GM19351 (cell line): ENCODE data around the gene HBZ.
"Not testable (repeated sequence)": the region's sequence is repeated elsewhere in the genome, so short reads cannot be mapped to it uniquely, and the experiment has no call there.

Experiments
- ATAC-seq: cut with Tn5 transposase; IDR thresholded peaks from one replicate; pipeline ENCODE4 v1.9.1; 2021; ENCODE audit warnings: mild to moderate bottlenecking, moderate library complexity; ENCODE audit not compliant: unreplicated experiment

The HBZ gene

DNA sequence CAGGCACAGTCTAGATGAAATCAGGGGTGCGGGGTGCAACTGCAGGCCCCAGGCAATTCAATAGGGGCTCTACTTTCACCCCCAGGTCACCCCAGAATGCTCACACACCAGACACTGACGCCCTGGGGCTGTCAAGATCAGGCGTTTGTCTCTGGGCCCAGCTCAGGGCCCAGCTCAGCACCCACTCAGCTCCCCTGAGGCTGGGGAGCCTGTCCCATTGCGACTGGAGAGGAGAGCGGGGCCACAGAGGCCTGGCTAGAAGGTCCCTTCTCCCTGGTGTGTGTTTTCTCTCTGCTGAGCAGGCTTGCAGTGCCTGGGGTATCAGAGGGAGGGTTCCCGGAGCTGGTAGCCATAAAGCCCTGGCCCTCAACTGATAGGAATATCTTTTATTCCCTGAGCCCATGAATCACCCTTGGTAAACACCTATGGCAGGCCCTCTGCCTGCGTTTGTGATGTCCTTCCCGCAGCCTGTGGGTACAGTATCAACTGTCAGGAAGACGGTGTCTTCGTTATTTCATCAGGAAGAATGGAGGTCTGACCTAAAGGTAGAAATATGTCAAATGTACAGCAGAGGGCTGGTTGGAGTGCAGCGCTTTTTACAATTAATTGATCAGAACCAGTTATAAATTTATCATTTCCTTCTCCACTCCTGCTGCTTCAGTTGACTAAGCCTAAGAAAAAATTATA lies 25.7 kb downstream of the HBZ start:
- no peak for ATAC-seq

DNA sequence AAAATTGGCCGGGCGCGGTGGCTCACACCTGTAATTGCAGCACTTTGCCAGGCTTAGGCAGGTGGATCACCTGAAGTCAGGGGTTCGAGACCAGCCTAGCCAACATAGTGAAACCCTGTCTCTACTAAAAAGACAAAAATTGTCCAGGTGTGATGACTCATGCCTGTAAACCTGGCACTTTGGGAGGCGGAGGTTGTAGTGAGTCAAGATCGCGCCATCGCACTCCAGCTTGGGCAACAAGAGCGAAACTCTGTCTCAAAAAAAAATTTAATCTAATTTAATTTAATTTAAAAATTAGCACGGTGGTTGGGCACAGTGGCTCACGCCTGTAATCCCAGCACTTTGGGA lies 26.2 kb downstream of the HBZ start:
- ATAC-seq, result no peak

DNA sequence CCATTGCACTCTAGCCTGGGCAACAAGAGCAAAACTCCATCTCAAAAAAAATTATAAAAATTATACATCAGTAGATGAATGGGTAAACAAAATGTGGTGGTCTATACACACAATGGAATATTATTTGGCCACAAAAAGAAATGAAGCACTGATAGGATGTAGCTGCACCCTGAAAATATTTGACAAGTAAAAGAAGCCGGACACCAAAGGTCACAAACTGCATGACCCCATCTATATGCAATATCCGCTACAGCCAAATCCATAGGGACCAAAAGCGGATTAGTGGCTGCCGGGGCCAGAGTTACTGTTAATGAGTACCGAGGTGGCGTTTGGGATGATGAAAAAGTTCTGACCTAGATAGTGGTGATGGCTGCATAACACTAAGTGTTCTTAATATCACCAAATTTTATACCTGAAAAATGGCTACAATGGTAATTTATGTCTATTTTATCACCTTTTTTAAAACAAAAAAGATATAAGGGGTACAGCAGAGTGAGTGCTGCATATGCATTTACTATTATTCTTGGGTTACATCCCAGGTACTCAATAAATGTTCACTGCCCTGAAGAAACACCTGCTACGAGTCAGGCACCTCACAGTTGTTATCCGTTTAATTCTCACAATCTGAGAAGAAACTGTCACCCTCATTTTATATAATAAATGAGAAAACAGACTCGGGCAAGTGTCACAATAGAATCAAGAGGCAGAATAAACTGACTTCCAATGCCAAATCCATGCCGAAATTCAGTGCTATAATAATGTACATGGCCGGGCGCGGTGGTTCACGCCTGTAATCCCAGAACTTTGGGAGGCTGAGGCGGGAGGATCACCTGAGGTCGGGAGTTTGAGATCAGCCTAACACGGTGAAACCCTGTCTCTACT lies 27.0 kb downstream of the HBZ start:
- no peak for ATAC-seq

DNA sequence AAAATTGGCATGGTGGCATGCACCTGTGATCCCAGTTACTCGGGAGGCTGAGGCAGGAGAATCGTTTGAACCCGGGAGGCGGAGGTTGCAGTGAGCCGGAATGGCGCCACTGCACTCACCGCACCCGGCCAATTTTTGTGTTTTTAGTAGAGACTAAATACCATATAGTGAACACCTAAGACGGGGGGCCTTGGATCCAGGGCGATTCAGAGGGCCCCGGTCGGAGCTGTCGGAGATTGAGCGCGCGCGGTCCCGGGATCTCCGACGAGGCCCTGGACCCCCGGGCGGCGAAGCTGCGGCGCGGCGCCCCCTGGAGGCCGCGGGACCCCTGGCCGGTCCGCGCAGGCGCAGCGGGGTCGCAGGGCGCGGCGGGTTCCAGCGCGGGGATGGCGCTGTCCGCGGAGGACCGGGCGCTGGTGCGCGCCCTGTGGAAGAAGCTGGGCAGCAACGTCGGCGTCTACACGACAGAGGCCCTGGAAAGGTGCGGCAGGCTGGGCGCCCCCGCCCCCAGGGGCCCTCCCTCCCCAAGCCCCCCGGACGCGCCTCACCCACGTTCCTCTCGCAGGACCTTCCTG lies 27.7 kb downstream of the HBZ start, which contains the start of gene HBQ1:
Gene HBQ1, plus strand, starts transcription at position 359 of the 575 bp plus-strand sequence. Its CDS starts 28 bp downstream, at position 387.
- no peak for ATAC-seq

DNA sequence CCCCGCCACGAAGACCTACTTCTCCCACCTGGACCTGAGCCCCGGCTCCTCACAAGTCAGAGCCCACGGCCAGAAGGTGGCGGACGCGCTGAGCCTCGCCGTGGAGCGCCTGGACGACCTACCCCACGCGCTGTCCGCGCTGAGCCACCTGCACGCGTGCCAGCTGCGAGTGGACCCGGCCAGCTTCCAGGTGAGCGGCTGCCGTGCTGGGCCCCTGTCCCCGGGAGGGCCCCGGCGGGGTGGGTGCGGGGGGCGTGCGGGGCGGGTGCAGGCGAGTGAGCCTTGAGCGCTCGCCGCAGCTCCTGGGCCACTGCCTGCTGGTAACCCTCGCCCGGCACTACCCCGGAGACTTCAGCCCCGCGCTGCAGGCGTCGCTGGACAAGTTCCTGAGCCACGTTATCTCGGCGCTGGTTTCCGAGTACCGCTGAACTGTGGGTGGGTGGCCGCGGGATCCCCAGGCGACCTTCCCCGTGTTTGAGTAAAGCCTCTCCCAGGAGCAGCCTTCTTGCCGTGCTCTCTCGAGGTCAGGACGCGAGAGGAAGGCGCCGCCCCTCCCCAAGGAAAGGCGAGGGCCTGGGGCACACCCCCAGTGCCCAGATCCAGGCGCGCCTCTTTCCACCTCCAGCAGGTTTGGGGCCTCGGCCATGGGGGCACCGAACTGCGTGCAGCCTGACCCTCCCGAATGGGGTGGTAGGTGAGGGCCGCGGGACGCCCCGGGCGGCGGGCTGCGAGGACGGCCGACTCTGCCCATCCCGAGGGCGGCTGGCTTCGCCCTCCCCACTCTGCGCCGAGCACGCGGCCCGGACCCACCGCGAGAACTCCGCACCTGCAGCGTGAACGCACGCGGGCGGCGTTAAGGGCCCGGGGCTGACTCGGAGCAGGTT lies 28.5 kb downstream of the HBZ start:
- no peak for ATAC-seq

DNA sequence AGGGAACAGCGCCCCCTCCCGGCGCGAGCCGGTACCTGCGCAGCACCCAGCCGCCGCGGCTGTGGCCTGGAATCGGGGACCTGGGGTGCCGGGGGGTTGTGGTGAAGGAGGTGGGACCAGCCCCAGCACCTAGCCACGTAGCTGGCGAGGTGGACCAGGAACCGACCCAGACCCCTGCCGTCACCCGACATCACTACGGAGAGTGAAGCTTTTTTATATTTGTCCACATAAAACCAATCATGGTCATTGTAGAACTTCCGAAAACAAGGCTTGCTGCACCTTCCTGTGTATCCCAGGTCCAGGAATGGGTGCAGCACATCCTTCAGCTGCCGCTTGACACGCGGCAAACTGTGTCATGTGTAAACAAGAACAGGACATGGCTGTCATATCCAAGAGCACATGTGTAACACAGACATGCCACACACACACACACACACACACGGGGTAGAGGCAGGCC lies 29.1 kb downstream of the HBZ start:
- ATAC-seq, result no peak

DNA sequence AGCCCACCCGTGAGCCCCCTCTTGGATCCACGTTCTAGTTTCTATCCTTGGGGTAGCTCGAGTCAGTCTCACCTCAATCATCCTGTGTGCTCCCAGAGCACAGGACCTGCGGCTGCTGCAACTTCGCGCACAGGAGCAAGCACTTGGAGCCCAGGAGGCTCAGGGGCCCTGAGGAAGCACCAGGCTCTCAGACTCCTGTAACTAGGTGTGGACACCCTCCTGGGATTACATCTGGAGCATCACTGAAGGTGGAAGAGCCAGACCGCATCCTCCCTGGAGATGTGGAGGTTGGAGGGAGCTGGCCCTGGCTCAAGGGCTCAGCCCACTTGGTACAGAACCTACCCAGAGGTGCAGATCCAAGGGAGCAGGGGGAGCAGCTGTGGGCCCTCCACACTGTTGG lies 30.6 kb downstream of the HBZ start:
- no peak for ATAC-seq

DNA sequence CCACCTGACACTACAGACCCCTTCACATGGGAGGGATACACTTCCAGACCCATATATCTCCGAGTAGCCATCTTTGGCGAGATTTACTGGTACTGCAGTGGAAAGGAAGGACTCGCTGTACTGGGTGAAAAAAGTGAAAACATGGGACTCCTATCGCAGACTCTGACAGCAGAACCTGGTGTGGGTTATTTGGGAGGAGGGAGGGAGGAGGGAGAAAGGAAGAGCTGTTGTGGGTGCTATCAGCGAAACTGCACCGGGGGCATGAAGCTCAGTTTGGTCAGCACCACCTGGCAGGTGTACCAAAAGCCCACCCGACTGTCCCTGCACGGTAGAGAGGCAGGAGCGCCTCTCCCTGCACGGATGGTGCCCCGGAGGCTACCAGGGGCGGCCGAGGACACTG lies 32.8 kb downstream of the HBZ start:
- no peak for ATAC-seq

DNA sequence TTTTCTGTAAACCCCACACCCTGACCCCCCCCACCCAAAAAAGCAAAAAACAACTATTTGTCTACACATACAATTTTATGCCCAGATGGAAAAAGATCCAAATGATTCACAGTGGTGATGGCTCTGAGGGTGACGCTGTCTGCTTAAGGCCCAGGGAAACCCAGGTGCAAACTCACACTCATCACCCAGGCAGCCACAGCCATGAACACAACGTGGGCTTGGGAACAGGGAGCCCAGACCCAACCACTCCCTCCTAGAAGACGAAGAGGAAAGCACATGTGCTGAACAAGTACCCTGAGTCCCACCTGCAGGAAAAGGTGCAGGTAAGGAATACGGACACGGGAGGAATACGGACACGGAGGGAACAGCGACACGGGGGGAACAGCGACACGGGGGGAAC lies 33.2 kb downstream of the HBZ start:
- no peak for ATAC-seq

DNA sequence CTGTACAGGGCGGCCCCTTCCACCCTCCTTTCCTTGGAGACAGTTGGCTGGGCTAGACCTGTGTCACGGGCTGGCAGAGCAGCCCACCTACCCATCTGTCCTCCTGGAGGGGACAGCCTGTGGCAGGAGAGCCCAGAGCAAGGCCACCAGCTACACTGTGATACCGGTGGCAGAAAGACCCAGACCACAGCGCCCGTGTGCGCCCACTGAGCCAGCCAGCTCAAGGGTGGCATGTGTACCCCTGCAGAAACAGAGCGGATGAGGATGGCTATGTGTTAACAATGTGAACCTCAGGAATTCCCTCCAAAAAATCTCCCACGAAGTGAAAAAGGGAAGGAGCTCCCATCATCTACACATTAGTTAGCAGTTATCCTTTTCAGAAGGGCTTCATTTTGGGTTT lies 34.9 kb downstream of the HBZ start:
- no peak for ATAC-seq

DNA sequence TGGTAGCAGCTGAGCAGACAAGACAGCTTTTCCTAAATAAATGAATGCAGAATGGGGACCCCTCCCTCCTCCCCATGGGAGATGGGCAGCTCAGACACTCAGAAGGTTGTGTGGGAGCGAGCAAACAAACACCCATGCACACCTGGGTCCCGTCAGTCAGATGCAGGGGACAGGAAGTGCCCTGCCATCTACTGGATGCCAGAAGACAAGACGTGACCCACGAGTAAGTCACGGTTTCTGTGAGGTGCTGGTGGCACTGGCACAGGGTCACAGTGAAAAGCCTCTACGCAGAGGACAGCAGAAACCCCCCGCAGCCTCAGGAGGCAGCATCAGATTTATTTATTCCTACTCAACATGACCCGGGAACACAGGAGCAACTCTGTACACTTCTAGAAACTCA lies 36.2 kb downstream of the HBZ start:
- ATAC-seq, result no peak

DNA sequence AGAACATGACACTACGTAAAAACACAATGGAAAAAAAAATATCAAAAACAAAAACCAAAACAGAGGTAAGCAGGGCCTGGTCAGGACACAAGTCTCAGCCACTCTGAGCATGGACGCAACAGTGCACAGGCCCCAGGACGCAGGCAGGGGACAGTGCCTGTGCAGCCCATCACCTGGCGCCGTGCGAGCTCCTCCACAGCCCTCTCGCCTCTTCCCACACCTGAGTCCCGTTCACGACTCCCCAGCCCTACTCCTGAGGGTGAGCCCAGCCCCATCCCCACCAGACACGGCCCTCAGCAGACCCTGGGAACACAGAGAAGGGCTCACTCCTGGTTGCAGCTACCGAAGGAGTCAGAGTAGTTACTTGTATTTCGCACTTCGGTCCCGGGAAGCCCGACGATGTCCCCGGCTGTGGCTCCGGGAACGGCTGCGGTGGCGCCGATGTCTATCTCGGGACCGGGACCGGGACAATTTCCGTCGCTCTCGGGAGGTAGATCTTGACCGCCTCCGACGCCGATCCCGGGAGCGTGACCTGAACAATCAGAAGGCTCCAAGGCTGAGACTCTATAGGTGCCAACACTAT lies 37.3 kb downstream of the HBZ start:
- no peak for ATAC-seq

DNA sequence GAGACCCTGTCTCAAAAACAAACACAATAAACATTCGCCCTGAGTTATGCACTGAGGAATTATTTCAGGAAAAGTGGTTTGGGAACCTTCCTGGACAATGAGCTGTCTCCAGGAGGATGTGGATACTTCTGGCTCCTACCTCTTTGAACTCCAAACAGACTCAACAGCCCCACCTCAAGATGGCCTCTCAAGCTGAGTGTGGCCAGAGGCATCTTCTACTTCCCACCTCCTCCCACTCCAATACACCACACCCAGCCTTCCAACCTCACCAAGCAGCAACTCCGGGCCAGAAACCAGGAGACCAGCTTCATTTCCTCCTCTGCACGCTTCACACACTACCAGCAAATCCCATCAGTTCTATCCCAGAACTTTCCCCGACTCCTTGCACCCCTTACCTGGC lies 39.4 kb downstream of the HBZ start:
- ATAC-seq, result no peak

DNA sequence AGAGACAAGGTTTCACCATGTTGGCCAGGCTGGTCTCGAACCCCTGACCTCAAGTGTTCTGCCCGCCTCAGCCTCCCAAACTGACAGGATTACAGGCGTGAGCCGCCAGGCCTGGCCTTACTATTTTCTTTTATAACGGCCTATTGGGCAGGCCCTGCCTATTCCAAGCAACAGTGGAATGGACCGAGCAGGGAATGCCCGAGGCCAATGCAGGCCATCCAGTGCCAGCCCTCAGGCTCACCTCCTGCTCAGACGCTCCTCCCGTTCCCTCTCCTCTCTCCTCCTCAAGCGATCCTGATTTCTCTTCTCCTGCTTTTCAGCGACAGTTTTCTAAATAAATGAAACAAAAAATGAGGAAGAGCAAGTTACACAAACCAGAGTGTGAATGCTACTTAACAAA lies 40.2 kb downstream of the HBZ start:
- ATAC-seq, result no peak

DNA sequence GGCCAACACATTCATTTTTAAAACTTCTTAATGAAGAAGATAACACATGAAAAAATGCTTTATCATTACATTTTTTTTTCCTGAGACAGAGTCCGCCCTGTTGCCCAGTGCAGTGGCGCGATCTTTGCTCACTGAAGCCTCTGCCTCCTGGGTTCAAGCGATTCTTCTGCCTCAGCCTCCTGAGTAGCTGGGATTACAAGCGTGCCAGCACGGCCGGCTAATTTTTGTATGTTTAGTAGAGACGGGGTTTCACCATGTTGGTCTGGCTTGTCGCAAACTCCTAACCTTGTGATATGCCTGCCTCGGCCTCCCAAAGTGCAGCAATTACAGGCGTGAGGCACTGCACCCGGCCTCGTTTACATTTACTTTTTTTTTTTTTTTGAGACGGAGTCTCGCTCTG lies 41.0 kb downstream of the HBZ start:
- ATAC-seq, result no peak

DNA sequence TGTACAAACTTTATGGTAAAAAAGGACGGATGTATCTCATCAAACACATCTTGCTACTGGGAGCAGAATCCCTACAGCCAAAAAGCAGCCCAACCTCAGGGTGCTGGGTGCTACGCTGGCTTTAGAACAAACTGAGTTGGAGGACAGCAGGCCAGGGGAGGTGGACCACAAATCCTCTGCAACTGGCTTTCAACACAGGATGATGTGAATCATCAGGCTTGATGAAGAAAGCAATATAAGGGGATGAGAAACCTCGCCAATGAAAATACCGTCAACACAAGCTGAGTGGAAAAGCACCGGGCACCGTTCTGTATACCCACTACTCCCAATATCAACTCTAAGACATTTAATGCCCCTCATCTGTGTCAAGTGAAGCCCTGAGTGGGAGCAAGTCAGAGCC lies 42.1 kb downstream of the HBZ start:
- no peak for ATAC-seq

DNA sequence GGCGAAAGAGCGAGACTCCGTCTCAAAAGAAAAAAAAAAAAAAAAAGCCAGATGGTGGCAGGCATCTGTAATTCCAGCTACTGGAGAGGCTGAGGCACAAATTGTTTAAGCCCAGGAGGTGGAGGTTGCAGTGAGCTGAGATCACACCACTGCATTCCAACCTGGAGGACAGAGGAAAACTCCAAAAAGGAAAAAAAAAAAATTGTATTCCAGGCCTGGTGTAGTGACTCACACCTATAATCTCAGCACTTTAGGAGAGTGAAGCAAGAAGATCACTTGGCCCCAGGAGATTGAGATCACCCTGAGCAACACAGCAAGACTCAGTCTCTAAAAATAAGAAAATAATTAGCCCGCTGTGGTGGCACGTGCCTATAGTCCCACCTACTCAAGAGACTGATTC lies 47.9 kb downstream of the HBZ start:
- no peak for ATAC-seq

DNA sequence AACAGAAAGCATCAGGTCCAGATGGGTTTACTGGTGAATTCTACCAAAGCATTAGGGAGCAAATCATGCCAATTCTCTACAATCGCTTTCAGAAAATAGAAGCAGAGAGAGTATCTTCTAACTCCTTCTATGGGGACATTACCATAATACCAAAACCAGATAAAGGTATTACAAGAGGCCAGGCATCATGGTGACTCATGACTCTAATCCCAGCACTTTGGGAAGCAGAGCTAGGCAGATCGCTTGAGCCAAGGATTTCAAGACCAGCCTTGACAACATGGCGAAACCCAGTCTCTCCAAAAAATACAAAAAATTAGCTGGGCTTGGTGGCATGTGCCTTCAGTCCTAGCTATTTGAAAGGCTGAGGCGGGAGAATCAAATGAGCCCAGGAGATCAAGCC lies 50.8 kb downstream of the HBZ start:
- ATAC-seq, result no peak

DNA sequence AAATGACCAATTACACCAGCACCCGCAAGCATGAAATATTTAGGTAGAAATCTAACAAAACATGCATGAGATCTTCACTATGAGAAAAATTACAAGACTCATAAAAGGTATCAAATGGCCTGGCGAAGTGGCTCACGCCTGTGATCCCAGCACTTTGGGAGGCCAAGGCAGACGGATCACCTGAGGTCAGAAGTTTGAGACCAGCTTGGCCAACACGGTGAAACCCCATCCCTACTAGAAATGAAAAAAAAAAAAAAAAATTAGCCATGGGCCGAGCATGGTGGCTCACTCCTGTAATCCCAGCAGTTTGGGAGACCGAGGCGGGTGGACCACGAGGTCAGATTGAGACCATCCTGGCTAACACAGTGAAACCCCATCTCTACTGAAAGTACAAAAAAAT lies 51.6 kb downstream of the HBZ start:
- ATAC-seq, result not testable (repeated sequence)
